ENCODE results near the gene FBLN1.

DNA sequence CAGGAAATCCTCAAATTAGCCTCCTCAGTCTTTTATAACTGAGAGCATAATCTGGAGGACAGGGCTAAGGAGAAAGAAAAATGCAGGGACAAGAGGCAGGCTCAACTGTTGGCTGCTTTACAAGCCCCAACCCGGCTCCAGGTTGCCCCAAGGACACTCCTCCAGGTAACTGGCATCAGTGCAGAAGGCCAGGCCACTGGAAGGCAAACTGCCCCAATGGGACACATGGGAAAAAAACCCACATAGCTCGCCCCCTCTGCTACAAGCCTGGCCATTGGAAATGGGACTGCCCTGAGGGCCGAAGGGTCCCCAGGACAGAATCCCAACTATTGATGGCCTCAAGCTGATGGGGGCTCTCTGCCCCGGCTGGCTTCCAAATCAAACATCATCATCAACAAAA lies 17.9 kb upstream of the FBLN1 start:
- TF ChIP-seq TAF1 (IDR thresholded peaks at IDR 0.05; ENCODE audit: borderline replicate concordance, low read depth, low read length) = no peak
- no peak for TF ChIP-seq CTCF (IDR thresholded peaks at IDR 0.05)
- no peak for TF ChIP-seq MXI1 (IDR thresholded peaks at IDR 0.05; ENCODE audit: low read depth, low read length)
- TF ChIP-seq CHD2 (IDR thresholded peaks at IDR 0.05; ENCODE audit: low read length, partially characterized antibody) = no peak
- no peak for TF ChIP-seq RAD21 (IDR thresholded peaks at IDR 0.05; ENCODE audit: low read length)
- TF ChIP-seq MAX (IDR thresholded peaks at IDR 0.05; ENCODE audit: low read depth) = no peak
